HEK293T (cell line): ENCODE measurements around the gene ARMC7.
A peak's percentile ranks its signal among the peaks of the same experiment; 100 is the strongest.

Experiments
- CTCF ChIA-PET: fragments of 350-600 bp; formaldehyde crosslinking; extraction: SDS; loops from one replicate; lab custom pipeline; 2021; ENCODE audit warnings: antibody characterized with exemption, inconsistent platforms; lab: Yijun Ruan, JAX
- POLR2A ChIA-PET: fragments of 350-600 bp; formaldehyde crosslinking; extraction: SDS; loops from one replicate; lab custom pipeline; 2020; ENCODE audit warnings: antibody characterized with exemption, inconsistent platforms; lab: Yijun Ruan, JAX
- DNase-seq: peaks from one replicate; pipeline ENCODE4 v3.0.0; 2012; ENCODE audit warnings: mixed read lengths; ENCODE audit errors: extremely low spot score
- ARNT ChIP-seq: fragments of 450-650 bp; IDR thresholded peaks from 2 replicates; pipeline ENCODE4 v1.6.1; 2017; ENCODE audit warnings: mild to moderate bottlenecking
- BHLHE40 ChIP-seq: fragments of 450-650 bp; IDR thresholded peaks from 2 replicates; pipeline ENCODE4 v1.6.1; 2016; ENCODE audit warnings: mild to moderate bottlenecking, moderate library complexity, borderline replicate concordance
- CTBP1 ChIP-seq: fragments of 450-650 bp; IDR thresholded peaks from 2 replicates; pipeline ENCODE4 v1.6.1; 2016; ENCODE audit warnings: borderline replicate concordance
- ELF4 ChIP-seq: fragments of 450-650 bp; IDR thresholded peaks from 2 replicates; pipeline ENCODE4 v1.6.1; 2017; ENCODE audit warnings: antibody characterized with exemption
- FOXA1 ChIP-seq: fragments of 450-650 bp; IDR thresholded peaks from 2 replicates; pipeline ENCODE4 v1.6.1; 2016; ENCODE audit warnings: mild to moderate bottlenecking
- FOXK2 ChIP-seq: fragments of 450-650 bp; IDR thresholded peaks from 2 replicates; pipeline ENCODE4 v1.6.1; 2016; ENCODE audit warnings: mild to moderate bottlenecking
- FOXM1 ChIP-seq: fragments of 450-650 bp; IDR thresholded peaks from 2 replicates; pipeline ENCODE4 v1.6.1; 2017; ENCODE audit warnings: mild to moderate bottlenecking, borderline replicate concordance
- HDGF ChIP-seq: fragments of 450-650 bp; IDR thresholded peaks from 2 replicates; pipeline ENCODE4 v1.6.1; 2017; ENCODE audit warnings: antibody characterized with exemption, borderline replicate concordance
- L3MBTL2 ChIP-seq: fragments of 450-650 bp; conservative IDR thresholded peaks from 2 replicates; pipeline ENCODE4 v1.6.1; 2016; ENCODE audit warnings: mild to moderate bottlenecking
- LEF1 ChIP-seq: fragments of 450-650 bp; IDR thresholded peaks from 2 replicates; pipeline ENCODE4 v1.6.1; 2017; ENCODE audit warnings: mild to moderate bottlenecking, borderline replicate concordance
- NFRKB ChIP-seq: fragments of 450-650 bp; IDR thresholded peaks from 2 replicates; pipeline ENCODE4 v1.6.1; 2016; ENCODE audit warnings: mild to moderate bottlenecking, moderate library complexity
- SP1 ChIP-seq: fragments of 450-650 bp; IDR thresholded peaks from 2 replicates; pipeline ENCODE4 v1.6.1; 2017
- SUZ12 ChIP-seq: fragments of 450-650 bp; IDR thresholded peaks from 2 replicates; pipeline ENCODE4 v1.6.1; 2016; ENCODE audit warnings: mild to moderate bottlenecking
- TARDBP ChIP-seq: fragments of 450-650 bp; IDR thresholded peaks from 2 replicates; pipeline ENCODE4 v1.6.1; 2016
- ZNF384 ChIP-seq: fragments of 450-650 bp; IDR thresholded peaks from 2 replicates; pipeline ENCODE4 v1.6.1; 2016
- TF ChIP-seq, protein P1 (sequence below): fragments of 450-650 bp; IDR thresholded peaks from 2 replicates; pipeline ENCODE4 v1.6.1; 2016

ARMC7 gene

DNA sequence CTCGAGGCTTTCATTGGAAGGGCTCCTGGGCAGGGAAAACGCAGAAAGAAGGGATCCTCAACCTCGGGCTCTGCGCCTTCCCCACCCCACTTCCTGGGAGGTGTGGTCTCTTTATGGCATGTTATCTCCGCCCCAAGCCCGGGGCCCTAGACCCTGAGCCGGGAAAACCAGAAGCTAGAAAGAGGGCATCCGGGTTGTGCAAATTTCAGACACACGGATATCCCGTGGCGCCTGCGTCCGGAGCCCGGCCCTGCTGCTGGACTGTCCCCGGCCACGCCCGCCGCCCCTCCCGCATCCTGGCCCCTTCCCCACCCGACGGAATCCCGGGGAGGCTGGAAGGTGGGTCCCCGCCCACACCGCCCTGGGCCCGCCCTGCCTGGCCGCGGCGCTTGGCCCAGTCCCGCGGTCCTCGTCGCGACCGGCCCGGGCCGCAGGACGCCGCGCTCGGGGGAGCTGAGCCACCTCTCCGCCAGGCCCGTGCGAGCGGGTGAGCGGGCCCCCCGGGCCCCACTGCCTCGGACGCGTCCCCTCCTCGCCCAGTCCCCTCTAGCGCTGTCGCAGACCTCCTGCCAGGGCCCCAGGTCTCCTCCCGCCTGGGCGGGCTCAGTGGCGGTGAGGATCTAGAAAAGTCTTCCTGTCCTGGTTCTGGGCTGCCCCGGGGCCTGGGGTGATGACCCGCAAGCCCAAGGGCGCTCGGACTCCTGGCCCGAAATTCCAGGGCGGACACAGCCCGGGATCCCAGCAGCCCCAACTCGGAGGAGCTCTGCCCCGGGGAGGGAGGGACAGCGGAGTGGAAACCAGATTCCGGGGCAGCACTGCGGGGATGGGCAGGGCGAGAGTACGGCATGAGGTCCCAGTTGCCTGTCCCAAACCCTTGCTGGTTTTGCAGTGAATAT is 22.0 kb upstream of the ARMC7 start, which contains the start of gene SLC16A5:
Gene SLC16A5 (plus strand): TSS at position 397 of the 896 bp plus-strand sequence. CDS start 5,683 bp downstream, outside the sequence.
- ChIA-PET CTCF (interaction anchor here (0.7 to 1.8 kb wide), 4 partner anchors 12 to 84 kb away, joined by 3 to 7 read pairs (median 4); no protein-coding TSS in a partner anchor), POLR2A (interaction anchor here (1.0 to 2.5 kb wide), 6 partner anchors 9 to 23 kb away, joined by 3 to 10 read pairs (median 4); partner anchors contain the start of gene ARMC7)
- TF ChIP-seq SP1 (no peak), ELF4 (no peak), FOXK2 (no peak), NFRKB (no peak), FOXM1 (no peak), SUZ12 (no peak), HDGF (no peak), CTBP1 (no peak), LEF1 (no peak), TARDBP (no peak), FOXA1 (no peak), BHLHE40 (no peak), ZNF384 (no peak), ARNT (no peak), L3MBTL2 (no peak)
- TF ChIP-seq, protein P1, sequence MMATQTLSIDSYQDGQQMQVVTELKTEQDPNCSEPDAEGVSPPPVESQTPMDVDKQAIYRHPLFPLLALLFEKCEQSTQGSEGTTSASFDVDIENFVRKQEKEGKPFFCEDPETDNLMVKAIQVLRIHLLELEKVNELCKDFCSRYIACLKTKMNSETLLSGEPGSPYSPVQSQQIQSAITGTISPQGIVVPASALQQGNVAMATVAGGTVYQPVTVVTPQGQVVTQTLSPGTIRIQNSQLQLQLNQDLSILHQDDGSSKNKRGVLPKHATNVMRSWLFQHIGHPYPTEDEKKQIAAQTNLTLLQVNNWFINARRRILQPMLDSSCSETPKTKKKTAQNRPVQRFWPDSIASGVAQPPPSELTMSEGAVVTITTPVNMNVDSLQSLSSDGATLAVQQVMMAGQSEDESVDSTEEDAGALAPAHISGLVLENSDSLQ: no peak
- DNase-seq: peak; percentile 60

DNA sequence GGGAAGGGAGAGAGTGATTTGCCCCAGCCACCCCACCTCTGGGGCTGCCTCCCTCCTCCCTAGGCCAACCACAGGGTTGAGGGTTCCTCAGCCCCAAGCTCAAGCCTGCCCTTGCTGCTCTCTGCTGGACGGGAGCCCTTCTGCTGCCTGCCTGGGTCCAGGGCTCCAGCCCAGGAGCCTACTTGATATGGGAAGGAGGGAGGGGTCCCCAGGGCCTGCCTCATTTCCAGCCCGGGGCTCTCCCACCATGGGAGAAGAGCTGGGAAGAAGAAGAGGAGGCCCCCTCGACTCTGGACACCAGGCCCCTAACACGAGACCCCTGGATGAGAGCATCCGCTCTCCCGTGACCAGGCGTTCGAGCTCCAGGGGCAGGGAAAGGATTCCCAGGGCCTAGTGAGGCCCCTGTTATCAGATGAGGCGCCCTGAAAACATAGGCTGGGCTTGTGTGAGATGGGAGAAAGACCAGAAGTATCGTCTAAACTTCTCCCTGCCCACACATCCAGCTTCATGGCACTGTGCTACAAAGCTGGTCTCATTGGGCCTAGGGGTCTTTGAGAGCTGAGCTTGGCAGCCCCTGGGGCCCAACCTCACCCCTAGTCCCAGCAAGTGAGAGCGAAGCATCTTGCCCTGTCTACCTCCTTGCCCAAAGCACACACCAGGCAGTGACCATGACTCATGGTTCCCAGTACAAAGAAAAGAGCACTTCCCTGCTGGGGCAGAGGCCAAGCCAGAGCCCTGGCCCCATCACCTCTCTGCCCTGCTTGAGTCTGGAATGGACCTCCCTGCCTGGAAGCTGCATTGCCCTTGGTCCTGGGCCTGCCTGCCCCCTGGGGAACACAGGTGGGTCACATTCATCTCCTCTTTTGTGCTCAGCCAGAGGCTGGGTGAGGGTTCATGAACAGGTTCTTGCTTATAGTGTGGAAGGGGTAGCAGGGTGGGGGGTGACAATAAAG is 21.0 kb upstream of the ARMC7 start:
- TF ChIP-seq ARNT (no peak), FOXK2 (no peak), LEF1 (no peak), HDGF (no peak), FOXM1 (no peak), L3MBTL2 (no peak), CTBP1 (no peak), ZNF384 (no peak), SP1 (no peak), TARDBP (no peak), FOXA1 (no peak), BHLHE40 (no peak), SUZ12 (no peak), NFRKB (no peak), ELF4 (no peak)
- TF ChIP-seq, protein P1: no peak
- ChIA-PET CTCF (interaction anchor here (0.7 to 1.8 kb wide), 3 partner anchors 17 to 138 kb away, joined by 3 to 7 read pairs (median 4); no protein-coding TSS in a partner anchor), POLR2A (interaction anchor here (1.0 to 2.5 kb wide), 6 partner anchors 10 to 76 kb away, joined by 3 to 10 read pairs (median 5); partner anchors contain the start of genes ARMC7 and MRPL58)
- no peak for DNase-seq

DNA sequence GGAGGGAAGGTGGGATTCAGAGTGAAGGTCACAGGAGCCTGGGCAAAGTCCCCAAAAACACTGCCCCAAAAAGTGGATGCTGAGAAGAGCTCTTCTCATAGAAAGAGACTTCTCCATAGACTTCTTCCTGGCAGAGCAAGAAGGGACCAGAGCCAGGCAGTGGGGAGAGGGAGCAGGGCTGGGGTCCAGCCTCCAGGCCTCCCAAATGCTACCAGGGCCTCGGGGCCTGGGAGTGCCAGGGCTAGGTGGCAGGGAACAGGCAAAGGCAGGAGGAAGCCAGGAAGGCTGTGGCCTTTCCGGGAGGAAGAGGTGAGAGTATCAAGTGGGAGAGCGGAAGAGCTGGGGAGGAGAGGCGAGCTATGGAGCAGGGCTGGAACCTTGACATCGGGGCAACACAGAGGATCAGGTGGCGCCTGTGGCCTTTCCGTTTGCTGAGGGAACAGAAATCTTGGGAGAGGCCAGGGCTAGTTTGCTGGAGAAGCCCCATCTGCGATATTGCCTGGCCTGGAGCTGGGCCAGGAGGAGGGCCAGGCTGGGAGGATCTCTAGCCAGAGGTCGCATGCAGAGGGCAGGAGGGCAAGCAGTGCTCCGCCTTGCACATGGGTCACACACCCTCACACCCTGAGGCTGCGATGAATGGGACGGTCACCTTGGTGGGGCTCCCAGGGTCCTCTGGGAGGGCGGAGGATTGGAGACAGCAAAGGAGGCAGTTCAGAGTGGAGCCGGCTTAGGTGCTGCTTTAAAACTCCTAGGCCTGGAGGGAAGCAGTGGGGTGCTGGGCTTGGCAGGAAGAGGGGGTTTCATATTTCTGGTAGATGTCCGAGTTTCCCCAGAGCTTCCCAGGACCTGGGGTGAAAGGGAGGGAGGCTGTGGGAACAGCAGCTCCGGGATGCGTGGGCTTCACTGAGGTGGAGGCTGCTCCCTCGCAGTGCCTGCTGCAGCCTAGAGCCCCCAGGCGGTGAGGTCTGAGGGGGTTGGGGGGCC is 18.6 kb upstream of the ARMC7 start:
- ChIA-PET CTCF (interaction anchor here (1.3 kb wide), 1 partner anchor 23 kb away, joined by 5 read pairs; no protein-coding TSS in a partner anchor), POLR2A (interaction anchor here (0.7 to 1.6 kb wide), 5 partner anchors 9 to 78 kb away, joined by 3 to 10 read pairs (median 4); partner anchors contain the start of genes ARMC7 and MRPL58)
- DNase-seq: no peak
- TF ChIP-seq NFRKB: no peak

DNA sequence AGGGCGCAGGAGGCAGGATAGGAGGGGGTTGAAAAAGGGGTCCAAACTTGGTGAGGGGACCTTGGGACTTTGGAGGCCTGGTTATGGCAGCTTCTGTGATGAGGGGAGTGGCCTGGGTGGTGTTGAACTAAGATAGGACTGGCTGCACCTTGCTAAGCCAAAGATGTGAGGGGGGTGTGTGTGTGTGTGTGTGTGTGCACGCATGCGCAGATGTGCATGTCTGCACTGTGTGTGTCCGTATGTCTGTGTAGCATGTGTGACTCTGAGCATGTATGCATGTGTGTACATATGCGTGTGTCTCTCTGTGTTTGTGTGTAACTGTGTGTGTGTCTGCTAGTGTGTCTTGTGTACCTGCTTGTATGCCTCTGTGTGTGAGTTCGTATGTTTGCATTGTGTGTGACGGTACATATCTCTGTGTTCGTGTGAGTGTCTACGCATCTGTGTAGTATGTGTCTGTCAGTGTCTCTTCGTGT is 17.9 kb upstream of the ARMC7 start:
- ChIA-PET POLR2A (interaction anchor here (0.8 to 1.6 kb wide), 3 partner anchors 13 to 79 kb away, joined by 3 to 10 read pairs (median 5); partner anchors contain the start of genes ARMC7 and MRPL58), CTCF (no interaction called here)
- DNase-seq: no peak
- TF ChIP-seq NFRKB: no peak
- TF ChIP-seq BHLHE40: no peak
- no peak for TF ChIP-seq FOXA1
- TF ChIP-seq ZNF384: no peak
- TF ChIP-seq LEF1: no peak
- no peak for TF ChIP-seq SUZ12
- no peak for TF ChIP-seq ARNT
- TF ChIP-seq FOXK2: no peak
- no peak for TF ChIP-seq SP1
- no peak for TF ChIP-seq CTBP1
- TF ChIP-seq FOXM1: no peak
